HG02885 (cell line): ENCODE measurements around the gene PLPPR3.
"Not testable (repeated sequence)": the region's sequence is repeated elsewhere in the genome, so short reads cannot be mapped to it uniquely, and the experiment has no call there.

ENCODE experiments used
- ATAC-seq: cut with Tn5 transposase; IDR thresholded peaks from one replicate; pipeline ENCODE4 v1.9.1; 2021; ENCODE audit warnings: mild to moderate bottlenecking; ENCODE audit not compliant: unreplicated experiment, poor library complexity

Gene PLPPR3

GRCh38 chr19:829129-829758, 7.5 kb upstream of the PLPPR3 start:
- no peak for ATAC-seq

- ATAC-seq = no peak
These were observed 6.1 kb upstream of the PLPPR3 start, which contains the start of gene AZU1 for GRCh38 chr19:827710-828321. TSS of gene AZU1 (plus strand) at chr19:827837. CDS start at chr19:827847, 10 bp downstream.

GRCh38 chr19:827314-827709, 5.6 kb upstream of the PLPPR3 start:
- ATAC-seq = no peak

GRCh38 chr19:825897-826644, 4.3 kb upstream of the PLPPR3 start:
- no peak for ATAC-seq

GRCh38 chr19:824885-825284, 3.1 kb upstream of the PLPPR3 start:
- ATAC-seq = no peak

- ATAC-seq = no peak
These were observed 1.9 kb upstream of the PLPPR3 start for GRCh38 chr19:823565-824121.

- no peak for ATAC-seq
These were observed 427 bp downstream of the PLPPR3 start for GRCh38 chr19:821231-821824.

GRCh38 chr19:820212-820611, 1.5 kb downstream of the PLPPR3 start:
- ATAC-seq = not testable (repeated sequence)

GRCh38 chr19:816500-816857, 5.3 kb downstream of the PLPPR3 start:
- ATAC-seq = no peak

- ATAC-seq = no peak
These were observed 5.8 kb downstream of the PLPPR3 start for GRCh38 chr19:815775-816499.

- no peak for ATAC-seq
These were observed 6.5 kb downstream of the PLPPR3 start for GRCh38 chr19:815079-815774.

- ATAC-seq = no peak
These were observed 7.3 kb downstream of the PLPPR3 start for GRCh38 chr19:814152-815078.

- no peak for ATAC-seq
These were observed 8.3 kb downstream of the PLPPR3 start for GRCh38 chr19:813219-814151.

- no peak for ATAC-seq
These were observed 9.0 kb downstream of the PLPPR3 start for GRCh38 chr19:812747-813218.

GRCh38 chr19:812049-812746, 9.6 kb downstream of the PLPPR3 start:
- no peak for ATAC-seq

GRCh38 chr19:811506-812048, 10.2 kb downstream of the PLPPR3 start:
- no peak for ATAC-seq
